Activated CD8-positive, alpha-beta memory T cell treated with anti-CD3 and anti-CD28 coated beads, Interleukin-2, amount 10 ng/mL, durations not matched to agents 7 days and 5 days (primary cell): ENCODE measurements around the gene LRRC2. TPM values are rescaled to one million over a fixed set of nuclear protein-coding genes. Genes with fewer than 3 reads are reported as not detected.
"Not testable (repeated sequence)": the region's sequence is repeated elsewhere in the genome, so short reads cannot be mapped to it uniquely, and the experiment has no call there.

Experiments used
- ATAC-seq: fragments of 150-1000 bp; cut with Tn5 transposase; one replicate; pipeline ENCODE4 v1.10.0; 2021; ENCODE audit warnings: moderate library complexity
- CTCF ChIA-PET: fragments of 350-600 bp; sonication (Branson Sonifier 250); formaldehyde crosslinking; loops from one replicate; lab custom pipeline; 2021; ENCODE audit warnings: antibody characterized with exemption; lab: Charles Lee
- DNase-seq: peaks from one replicate; pipeline ENCODE4 v3.0.0-alpha.2; 2020
- H3K27ac Mint-ChIP-seq: one replicate; pipeline ENCODE4 v1.8.0; 2021; ENCODE audit warnings: mild to moderate bottlenecking, mixed read lengths
- H3K27me3 Mint-ChIP-seq: one replicate; pipeline ENCODE4 v1.8.0; 2021; ENCODE audit warnings: mixed read lengths
- H3K36me3 Mint-ChIP-seq: one replicate; pipeline ENCODE4 v1.8.0; 2021; ENCODE audit warnings: mild to moderate bottlenecking, mixed read lengths
- H3K4me1 Mint-ChIP-seq: one replicate; pipeline ENCODE4 v1.8.0; 2021; ENCODE audit warnings: mixed read lengths
- H3K4me3 Mint-ChIP-seq: one replicate; pipeline ENCODE4 v1.8.0; 2021; ENCODE audit warnings: mild to moderate bottlenecking, moderate library complexity, mixed read lengths
- H3K9me3 Mint-ChIP-seq: one replicate; pipeline ENCODE4 v1.8.0; 2022; ENCODE audit warnings: low read depth, mixed read lengths
- total RNA-seq, 2 experiments: library from RNA; stranded (reverse); gene quantifications; one replicate each; pipeline ENCODE4 v1.2.3, GENCODE V29; 2021

The LRRC2 gene
- total RNA-seq, 2 experiments from 2014 or later, result 0.07 TPM; not detected in 1

- H3K27ac Mint-ChIP-seq, H3K4me1 Mint-ChIP-seq, H3K36me3 Mint-ChIP-seq, DNase-seq, H3K4me3 Mint-ChIP-seq, H3K9me3 Mint-ChIP-seq, ATAC-seq: not testable (repeated sequence)
- CTCF ChIA-PET, result interaction anchor here (0.7 kb wide), 1 partner anchor 88 kb away, joined by 3 read pairs; no protein-coding TSS in a partner anchor
- H3K27me3 Mint-ChIP-seq, result peaks cover 47% of the 10 kb centered on the region
Measured at GRCh38 chr3:46577580-46578249, 11.6 kb upstream of the LRRC2 start.

DNA sequence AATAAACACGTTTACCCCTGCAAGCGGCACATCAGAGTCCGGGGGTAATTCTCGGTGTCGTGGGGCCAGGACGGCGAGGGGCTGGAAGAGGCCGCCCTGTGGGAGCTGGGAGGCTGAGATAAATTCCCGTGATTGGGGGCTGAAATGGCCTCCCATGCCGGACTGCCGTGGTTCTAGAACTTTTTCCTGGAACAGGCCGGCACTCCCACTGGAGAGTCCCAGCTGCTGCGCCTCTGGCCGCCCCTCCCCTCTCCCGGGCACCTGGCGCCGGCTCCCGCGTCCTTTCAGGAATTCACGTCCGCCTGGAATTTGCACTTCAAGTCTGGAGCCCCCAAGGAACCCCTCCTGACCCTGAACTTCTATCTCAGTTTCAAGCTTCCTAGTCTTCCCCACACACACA lies 10.8 kb upstream of the LRRC2 start:
- ATAC-seq (no peak), DNase-seq (no peak)
- no peaks in the 10 kb centered on the region for H3K9me3 Mint-ChIP-seq
- H3K4me3 Mint-ChIP-seq, result no peak overlapping the region
- CTCF ChIA-PET, result interaction anchor here (1.1 kb wide), 1 partner anchor 53 kb away, joined by 4 read pairs; no protein-coding TSS in a partner anchor
- no peaks in the 10 kb centered on the region for H3K36me3 Mint-ChIP-seq
- H3K27me3 Mint-ChIP-seq, result peaks cover 43% of the 10 kb centered on the region
- H3K27ac Mint-ChIP-seq, result no peak overlapping the region
- no peaks in the 10 kb centered on the region for H3K4me1 Mint-ChIP-seq

DNA sequence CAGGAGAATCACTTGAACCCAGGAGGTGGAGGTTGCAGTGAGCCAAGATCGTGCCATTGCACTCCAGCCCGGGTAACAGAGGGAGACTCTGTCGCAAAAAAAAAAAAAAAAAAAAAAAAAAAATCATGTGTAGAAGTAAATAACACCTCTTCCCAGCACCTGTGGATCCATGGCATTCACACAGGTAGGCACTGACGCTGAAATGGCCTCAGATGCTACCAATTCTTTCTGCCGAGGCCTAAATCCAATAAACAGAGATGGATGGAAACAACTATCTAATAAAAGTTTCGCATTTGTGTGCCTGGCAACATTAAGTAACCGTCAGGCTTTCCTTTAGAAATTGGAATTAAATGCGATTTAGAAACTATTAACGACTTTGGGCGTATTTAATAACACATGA lies 10.3 kb upstream of the LRRC2 start:
- Mint-ChIP-seq H3K4me1 (no peaks in the 10 kb centered on the region), H3K36me3 (no peaks in the 10 kb centered on the region), H3K27me3 (peaks cover 40% of the 10 kb centered on the region), H3K9me3 (no peaks in the 10 kb centered on the region), H3K4me3 (no peak overlapping the region), H3K27ac (no peak overlapping the region)
- CTCF ChIA-PET, result interaction anchor here (1.1 kb wide), 1 partner anchor 53 kb away, joined by 4 read pairs; no protein-coding TSS in a partner anchor
- DNase-seq (no peak), ATAC-seq (no peak)

GRCh38 chr3:46575577-46576222 lies 9.6 kb upstream of the LRRC2 start:
- H3K4me3 Mint-ChIP-seq, result no peak overlapping the region
- CTCF ChIA-PET, result interaction anchor here (1.1 kb wide), 1 partner anchor 54 kb away, joined by 4 read pairs; no protein-coding TSS in a partner anchor
- H3K27me3 Mint-ChIP-seq, result peaks cover 34% of the 10 kb centered on the region
- no peak for DNase-seq
- no peaks in the 10 kb centered on the region for H3K9me3 Mint-ChIP-seq
- no peaks in the 10 kb centered on the region for H3K36me3 Mint-ChIP-seq
- H3K4me1 Mint-ChIP-seq, result no peaks in the 10 kb centered on the region
- no peak for ATAC-seq
- no peak overlapping the region for H3K27ac Mint-ChIP-seq

DNA sequence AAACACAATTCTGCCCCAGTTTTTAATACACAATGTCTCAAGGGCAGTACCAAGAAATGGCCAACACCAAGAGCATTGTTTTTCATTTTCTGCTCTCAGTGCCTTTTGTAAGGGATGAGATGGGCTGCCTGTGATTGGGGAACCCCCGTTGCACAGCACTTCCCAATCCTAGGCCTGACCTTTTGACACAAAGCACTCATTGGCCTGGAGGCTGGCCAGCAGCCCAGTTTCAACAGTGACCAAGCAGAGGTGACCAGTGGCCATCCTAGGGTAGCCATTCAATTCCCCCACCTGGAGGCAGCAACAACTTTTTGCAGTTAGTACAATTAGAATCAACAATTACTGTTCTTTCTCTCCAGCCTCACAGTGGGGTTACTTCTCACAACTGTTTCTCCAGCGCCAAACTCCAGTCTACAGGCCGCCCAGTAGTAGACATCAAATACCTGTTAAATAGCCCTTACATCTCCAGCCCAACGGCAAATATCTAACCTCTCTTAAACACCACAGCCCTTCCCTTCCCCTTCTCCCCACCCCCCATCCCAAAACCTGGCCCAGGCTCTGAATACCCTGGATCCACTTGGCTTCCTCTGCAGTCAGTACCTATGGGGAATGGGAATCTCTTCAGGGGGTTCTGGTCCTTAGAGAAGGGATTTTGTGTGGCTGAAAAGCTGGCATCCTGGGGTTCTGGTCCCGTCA lies 8.9 kb upstream of the LRRC2 start:
- no peaks in the 10 kb centered on the region for H3K4me1 Mint-ChIP-seq
- no peak for DNase-seq
- CTCF ChIA-PET, result no interaction called here
- H3K9me3 Mint-ChIP-seq, result no peaks in the 10 kb centered on the region
- ATAC-seq, result no peak
- no peaks in the 10 kb centered on the region for H3K36me3 Mint-ChIP-seq
- H3K27ac Mint-ChIP-seq, result no peak overlapping the region
- H3K27me3 Mint-ChIP-seq, result peaks cover 37% of the 10 kb centered on the region
- no peak overlapping the region for H3K4me3 Mint-ChIP-seq

DNA sequence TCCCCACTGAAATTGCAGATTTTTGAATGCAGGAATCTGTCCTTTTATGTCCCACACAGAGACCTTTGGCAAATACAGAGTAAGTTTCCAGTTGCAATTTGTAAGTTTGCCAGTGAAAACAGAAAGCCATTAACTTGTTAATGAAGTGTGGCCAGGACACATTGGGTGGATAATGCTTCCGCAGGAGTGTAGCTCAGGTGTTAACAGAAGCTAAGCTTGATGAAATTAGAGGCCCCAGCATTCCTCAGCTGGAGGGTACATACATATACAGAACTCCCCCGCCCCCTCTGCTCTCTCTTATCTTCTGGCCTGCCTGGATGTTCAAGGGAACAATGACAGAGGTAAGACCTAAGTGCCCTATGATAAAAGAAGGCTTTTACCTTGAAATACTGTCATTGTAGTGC lies 8.1 kb upstream of the LRRC2 start:
- H3K4me1 Mint-ChIP-seq, result no peaks in the 10 kb centered on the region
- CTCF ChIA-PET, result no interaction called here
- no peaks in the 10 kb centered on the region for H3K9me3 Mint-ChIP-seq
- H3K4me3 Mint-ChIP-seq, result no peak overlapping the region
- no peak for ATAC-seq
- H3K27me3 Mint-ChIP-seq, result peaks cover 40% of the 10 kb centered on the region
- no peak for DNase-seq
- no peaks in the 10 kb centered on the region for H3K36me3 Mint-ChIP-seq
- H3K27ac Mint-ChIP-seq, result no peak overlapping the region

DNA sequence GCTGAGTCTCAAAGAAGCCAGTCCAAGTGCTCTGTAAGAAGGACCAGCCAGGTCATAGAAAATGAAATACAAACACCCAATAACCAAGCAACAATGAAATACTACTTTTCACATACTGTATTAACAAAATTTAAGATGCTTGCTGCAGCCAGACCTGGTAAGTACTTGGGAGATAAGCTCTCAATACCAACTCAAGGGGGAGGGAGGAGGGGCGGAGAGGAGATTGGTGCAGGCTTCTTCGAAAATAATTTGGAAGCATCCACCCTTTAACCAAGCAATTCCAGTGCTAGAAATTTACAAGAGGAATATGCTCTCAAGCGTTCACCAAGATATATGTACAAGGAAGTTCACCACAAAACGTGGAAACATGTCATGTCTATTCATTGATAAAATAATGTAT lies 7.6 kb upstream of the LRRC2 start:
- DNase-seq (no peak), ATAC-seq (no peak)
- H3K9me3 Mint-ChIP-seq, result no peaks in the 10 kb centered on the region
- peaks cover 39% of the 10 kb centered on the region for H3K27me3 Mint-ChIP-seq
- H3K27ac Mint-ChIP-seq, result no peak overlapping the region
- no peaks in the 10 kb centered on the region for H3K36me3 Mint-ChIP-seq
- H3K4me1 Mint-ChIP-seq, result no peaks in the 10 kb centered on the region
- H3K4me3 Mint-ChIP-seq, result no peak overlapping the region
- CTCF ChIA-PET, result no interaction called here

DNA sequence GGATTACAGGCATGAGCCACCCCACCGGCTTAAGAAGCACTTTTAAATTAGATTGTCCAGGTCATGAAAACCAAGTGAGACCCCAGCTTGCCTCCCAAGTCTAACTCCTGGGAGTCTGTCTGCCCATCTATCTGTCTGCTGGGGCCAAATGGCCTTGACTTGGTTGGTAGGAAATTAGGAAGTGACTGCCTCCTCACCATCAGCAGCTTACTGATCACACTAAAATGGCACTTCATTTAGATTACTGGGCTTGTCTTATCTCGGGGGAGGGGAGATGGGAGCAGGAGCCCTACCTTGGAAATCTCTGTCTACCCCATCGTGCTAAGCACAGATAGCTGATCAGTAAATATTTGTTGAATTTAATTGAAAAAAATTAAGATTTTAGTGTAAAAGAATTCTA lies 5.6 kb upstream of the LRRC2 start:
- DNase-seq (peak; percentile 36), ATAC-seq (no peak)
- no peaks in the 10 kb centered on the region for H3K9me3 Mint-ChIP-seq
- CTCF ChIA-PET, result interaction anchor here (0.6 to 3.2 kb wide), 4 partner anchors 13 to 83 kb away, joined by 3 to 15 read pairs (median 5); no protein-coding TSS in a partner anchor
- peaks cover 2% of the 10 kb centered on the region for H3K36me3 Mint-ChIP-seq
- H3K4me1 Mint-ChIP-seq, result no peaks in the 10 kb centered on the region
- H3K27ac Mint-ChIP-seq, result no peak overlapping the region
- peaks cover 43% of the 10 kb centered on the region for H3K27me3 Mint-ChIP-seq
- H3K4me3 Mint-ChIP-seq, result no peak overlapping the region

DNA sequence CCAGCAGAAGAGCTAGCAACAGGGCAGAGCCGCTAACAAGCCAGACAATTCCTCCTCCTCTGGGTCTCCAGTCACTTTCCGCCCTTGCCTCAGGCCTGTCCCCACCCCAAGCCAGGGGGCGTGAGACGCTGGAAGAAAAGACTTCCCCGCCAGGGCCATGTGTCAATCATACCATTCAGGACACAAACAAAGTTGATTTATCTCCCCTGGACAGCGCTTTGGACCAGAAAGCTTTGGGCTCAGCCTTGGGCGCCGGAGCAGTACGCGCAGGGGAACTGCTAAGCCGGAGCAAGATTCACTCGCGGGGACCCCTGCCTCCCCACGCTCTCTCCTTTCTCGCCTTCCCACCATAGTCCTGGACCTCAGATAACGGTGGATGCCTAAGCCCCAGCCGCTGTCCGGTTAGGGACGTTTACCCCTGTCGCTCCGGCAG lies 479 bp downstream of the LRRC2 start:
- peaks cover 44% of the 10 kb centered on the region for H3K27me3 Mint-ChIP-seq

GRCh38 chr3:46565077-46565476 lies 1.0 kb downstream of the LRRC2 start:
- no peak for DNase-seq
- Mint-ChIP-seq H3K36me3 (peaks cover 4% of the 10 kb centered on the region), H3K27me3 (peaks cover 42% of the 10 kb centered on the region), H3K4me1 (peaks cover 15% of the 10 kb centered on the region), H3K27ac (no peak overlapping the region), H3K4me3 (peak overlapping the region; percentile 56), H3K9me3 (peaks cover 4% of the 10 kb centered on the region)
- CTCF ChIA-PET, result interaction anchor here (0.8 to 1.4 kb wide), 6 partner anchors 14 to 76 kb away, joined by 3 to 16 read pairs (median 3); no protein-coding TSS in a partner anchor
- no peak for ATAC-seq

More for the DNA sequence above, 479 bp downstream of the LRRC2 start:
- Mint-ChIP-seq H3K4me1 (peaks cover 15% of the 10 kb centered on the region), H3K9me3 (peaks cover 4% of the 10 kb centered on the region), H3K4me3 (peak overlapping the region; percentile 56), H3K27ac (no peak overlapping the region), H3K36me3 (peaks cover 4% of the 10 kb centered on the region)
- DNase-seq (peak; percentile 35), ATAC-seq (peak; percentile 12)
- CTCF ChIA-PET, result interaction anchor here (0.8 to 1.4 kb wide), 4 partner anchors 18 to 77 kb away, joined by 3 to 16 read pairs (median 4); no protein-coding TSS in a partner anchor

DNA sequence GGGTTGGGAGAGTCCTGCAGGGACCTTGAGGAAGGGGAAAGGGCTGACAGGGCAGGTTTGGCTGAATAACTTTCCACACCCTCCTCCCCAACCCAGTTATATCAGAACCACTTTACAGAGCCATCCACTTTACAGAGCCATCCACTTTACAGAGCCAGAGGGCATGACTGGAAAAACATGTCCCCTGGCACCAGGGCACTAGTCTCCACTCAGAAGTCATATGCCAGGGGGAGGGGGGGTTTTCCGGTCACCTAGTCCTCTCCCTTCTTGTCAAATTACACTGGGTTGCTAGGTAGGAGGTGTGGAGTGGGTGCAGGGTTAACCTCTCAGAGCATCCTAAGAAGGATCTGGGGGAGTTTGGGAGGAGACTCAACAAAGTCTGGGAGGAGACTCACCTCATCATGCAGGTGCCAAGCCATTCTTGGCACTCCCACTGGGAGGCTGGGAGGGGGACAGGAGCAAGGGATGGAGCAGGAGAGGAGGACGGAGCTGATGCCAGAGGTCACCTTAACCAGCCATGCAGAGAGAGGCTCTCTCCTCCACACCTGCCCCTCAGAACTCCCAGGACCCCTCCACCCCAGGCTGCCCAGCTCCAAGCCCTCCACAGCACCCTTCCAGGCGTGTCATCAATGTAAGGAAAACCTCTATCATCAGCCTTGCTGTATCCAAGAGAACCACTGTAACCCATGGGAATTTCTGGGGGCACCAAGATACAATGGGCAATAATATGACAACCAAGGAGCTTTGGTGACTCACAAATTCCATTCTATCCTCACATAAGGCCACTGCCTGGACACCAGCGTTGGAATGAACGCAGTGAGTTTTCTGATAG lies 1.7 kb downstream of the LRRC2 start:
- DNase-seq (no peak), ATAC-seq (no peak)
- Mint-ChIP-seq H3K4me1 (peaks cover 15% of the 10 kb centered on the region), H3K4me3 (no peak overlapping the region), H3K9me3 (peaks cover 4% of the 10 kb centered on the region), H3K27me3 (peaks cover 42% of the 10 kb centered on the region), H3K27ac (no peak overlapping the region), H3K36me3 (peaks cover 4% of the 10 kb centered on the region)
- CTCF ChIA-PET, result interaction anchor here (0.8 to 1.4 kb wide), 5 partner anchors 13 to 76 kb away, joined by 3 to 16 read pairs (median 3); no protein-coding TSS in a partner anchor

DNA sequence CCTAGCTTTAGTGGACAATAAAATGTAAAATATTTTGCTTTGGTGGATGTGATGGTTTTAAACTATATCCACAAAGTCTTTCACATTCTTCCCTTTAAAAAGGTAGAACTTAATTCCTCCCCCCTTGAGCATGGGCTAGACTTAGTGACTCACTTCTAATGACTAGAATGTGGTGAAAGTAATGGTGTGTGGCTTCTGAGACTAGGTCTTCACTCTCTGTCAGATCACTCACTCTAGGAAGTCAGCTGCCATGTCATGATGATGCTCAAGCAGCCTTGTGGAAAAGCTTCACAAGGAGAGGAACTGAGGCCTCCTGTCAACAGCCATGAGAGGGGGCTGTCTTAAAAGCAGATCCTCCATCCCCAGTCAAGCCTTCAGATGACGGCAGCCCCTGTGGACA lies 4.2 kb downstream of the LRRC2 start:
- Mint-ChIP-seq H3K4me1 (peaks cover 34% of the 10 kb centered on the region), H3K27me3 (peaks cover 33% of the 10 kb centered on the region), H3K9me3 (peaks cover 4% of the 10 kb centered on the region), H3K4me3 (no peak overlapping the region), H3K36me3 (peaks cover 2% of the 10 kb centered on the region), H3K27ac (no peak overlapping the region)
- CTCF ChIA-PET, result interaction anchor here (0.6 to 7.3 kb wide), 5 partner anchors 37 to 333 kb away, joined by 3 to 294 read pairs (median 3); no protein-coding TSS in a partner anchor
- ATAC-seq, result no peak
- no peak for DNase-seq
